Gastrocnemius medialis (tissue), 4 donors: ENCODE data around the gene GRB2. TPM values are rescaled to one million over a fixed set of nuclear protein-coding genes. Genes with fewer than 3 reads are reported as not detected.
"Not testable (repeated sequence)": the region's sequence is repeated elsewhere in the genome, so short reads cannot be mapped to it uniquely, and the experiment has no call there.

Source experiments
- ATAC-seq, 2 donors: fragments of 150-250 bp; one replicate each; pipeline ENCODE4 v1.9.1; 2016
- DNase-seq, 2 donors: peaks; one replicate each; pipeline ENCODE4 v3.0.0-alpha.2; 2019
- H3K27ac ChIP-seq, 4 donors: fragments of 200-600 bp; sonication (generic); 1 replicate in 1 of 4; 2 replicates in 3 of 4; pipeline ENCODE4 v1.5.1; 2016 to 2018; ENCODE audit warnings: mild to moderate bottlenecking in 2 of 4, moderate library complexity in 1 of 4
- H3K27me3 ChIP-seq, 3 donors: fragments of 200-600 bp; sonication (generic) in 2 of 3; 1 replicate in 1 of 3; 2 replicates in 2 of 3; pipeline versions ENCODE4 v1.5.1 to v1.6.0; 2016 to 2019; ENCODE audit warnings: mild to moderate bottlenecking in 1 of 3, moderate library complexity in 1 of 3
- H3K36me3 ChIP-seq, 2 donors: fragments of 200-600 bp; sonication (generic) in 1 of 2; one replicate each; pipeline ENCODE4 v1.5.1; 2017 to 2018
- H3K4me1 ChIP-seq, 2 donors: fragments of 200-600 bp; sonication (generic) in 1 of 2; one replicate each; pipeline ENCODE4 v1.5.1; 2016 to 2017; ENCODE audit warnings: mild to moderate bottlenecking in 2 of 2
- H3K4me3 ChIP-seq, 4 donors: fragments of 200-600 bp; sonication (generic) in 3 of 4; 1 replicate in 1 of 4; 2 replicates in 3 of 4; pipeline ENCODE4 v1.5.1; 2016 to 2019; ENCODE audit warnings: mild to moderate bottlenecking in 2 of 4
- H3K9me3 ChIP-seq, 3 donors: fragments of 200-600 bp; sonication (generic) in 2 of 3; 1 replicate in 1 of 3; 2 replicates in 2 of 3; pipeline ENCODE4 v1.5.1; 2016 to 2019
- POLR2A ChIP-seq, 2 donors: fragments of 450-650 bp; IDR thresholded peaks; one replicate each; pipeline ENCODE4 v1.6.1; 2017; ENCODE audit warnings: antibody characterized with exemption in 2 of 2, mild to moderate bottlenecking in 2 of 2, moderate library complexity in 2 of 2
- in situ Hi-C, 4 donors: fragments of 200-750 bp; cut with MboI; loops; one replicate each; pipeline versions ENCODE4 v1.15.0 to v1.8.0; 2017; ENCODE audit warnings: low sequenced_read_pairs in 4 of 4
- intact Hi-C: fragments of 100-400 bp; cut with DNase I; formaldehyde crosslinking; loops from one replicate; pipeline ENCODE4 v1.15.1; 2023; ENCODE audit warnings: low total_unique reads
- total RNA-seq, 4 donors: library from RNA; depleted of rRNA; stranded (reverse); fragments of >200 nt; gene quantifications; one replicate each; pipeline versions ENCODE4 v1.1.0 to v1.2.3, GENCODE V29; 2016
- TF ChIP-seq, protein P1 (sequence below), 5 experiments: fragments of 450-650 bp in 3 of 5; fragments of 200-600 bp in 2 of 5; sonication (generic) in 2 of 5; IDR thresholded peaks in 4 of 5; conservative IDR thresholded peaks in 1 of 5; 1 replicate in 4 of 5; 2 replicates in 1 of 5; pipeline ENCODE4 v1.5.1; 2016 to 2019; ENCODE audit warnings: antibody characterized with exemption in 5 of 5, mild to moderate bottlenecking in 3 of 5, moderate library complexity in 3 of 5

Gene GRB2
- total RNA-seq, 4 donors from 2014 or later, result 41.7 to 88.5 (median 68.8) TPM

GRCh38 chr17:75380315-75380714, 25.2 kb downstream of the GRB2 start:
- no peak for ATAC-seq
- Histone ChIP-seq H3K27ac (no peak overlapping the region), H3K36me3 (peaks cover 0 to 3% of the 10 kb centered on the region in 2 donors), H3K4me3 (no peak overlapping the region), H3K9me3 (no peaks in the 10 kb centered on the region), H3K4me1 (peaks cover 3 to 8% of the 10 kb centered on the region in 2 donors), H3K27me3 (no peaks in the 10 kb centered on the region)
- intact Hi-C loops (no loop called here), in situ Hi-C loops (no loop called here)
- TF ChIP-seq POLR2A (IDR thresholded peaks at IDR 0.05), result no peak
- TF ChIP-seq, protein P1, sequence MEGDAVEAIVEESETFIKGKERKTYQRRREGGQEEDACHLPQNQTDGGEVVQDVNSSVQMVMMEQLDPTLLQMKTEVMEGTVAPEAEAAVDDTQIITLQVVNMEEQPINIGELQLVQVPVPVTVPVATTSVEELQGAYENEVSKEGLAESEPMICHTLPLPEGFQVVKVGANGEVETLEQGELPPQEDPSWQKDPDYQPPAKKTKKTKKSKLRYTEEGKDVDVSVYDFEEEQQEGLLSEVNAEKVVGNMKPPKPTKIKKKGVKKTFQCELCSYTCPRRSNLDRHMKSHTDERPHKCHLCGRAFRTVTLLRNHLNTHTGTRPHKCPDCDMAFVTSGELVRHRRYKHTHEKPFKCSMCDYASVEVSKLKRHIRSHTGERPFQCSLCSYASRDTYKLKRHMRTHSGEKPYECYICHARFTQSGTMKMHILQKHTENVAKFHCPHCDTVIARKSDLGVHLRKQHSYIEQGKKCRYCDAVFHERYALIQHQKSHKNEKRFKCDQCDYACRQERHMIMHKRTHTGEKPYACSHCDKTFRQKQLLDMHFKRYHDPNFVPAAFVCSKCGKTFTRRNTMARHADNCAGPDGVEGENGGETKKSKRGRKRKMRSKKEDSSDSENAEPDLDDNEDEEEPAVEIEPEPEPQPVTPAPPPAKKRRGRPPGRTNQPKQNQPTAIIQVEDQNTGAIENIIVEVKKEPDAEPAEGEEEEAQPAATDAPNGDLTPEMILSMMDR (IDR thresholded peaks at IDR 0.05 in 4 of 5, conservative IDR thresholded peaks at IDR 0.05 in 1 of 5), result no peak
- DNase-seq, result no peak

DNA sequence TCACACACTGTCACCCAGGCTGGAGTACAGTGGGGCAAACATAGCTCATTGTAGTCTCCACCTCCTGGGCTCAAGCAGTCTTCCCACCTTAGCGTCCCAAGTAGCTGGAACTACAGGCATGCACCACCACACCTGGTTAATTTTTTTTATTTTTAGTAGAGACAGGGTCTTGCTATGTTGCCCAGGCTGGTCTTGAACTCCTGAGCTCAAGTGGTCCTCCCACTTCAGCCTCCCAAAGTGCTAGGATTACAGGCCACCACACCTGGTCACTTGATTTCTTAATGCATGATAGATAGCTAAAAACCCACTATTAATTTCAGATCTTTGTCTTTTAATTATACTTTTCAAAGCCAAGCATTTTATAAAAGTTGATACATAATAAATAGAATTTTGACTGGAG, 26.1 kb downstream of the GRB2 start:
- in situ Hi-C loops, H3K27ac ChIP-seq, H3K36me3 ChIP-seq, H3K4me3 ChIP-seq, intact Hi-C loops, H3K4me1 ChIP-seq, DNase-seq, H3K9me3 ChIP-seq, H3K27me3 ChIP-seq, ATAC-seq: not testable (repeated sequence)

GRCh38 chr17:75373280-75373679, 32.2 kb downstream of the GRB2 start:
- H3K4me3 ChIP-seq, result no peak overlapping the region
- DNase-seq (no peak), ATAC-seq (no peak)
- in situ Hi-C loops (no loop called here), intact Hi-C loops (no loop called here)
- H3K36me3 ChIP-seq, result peaks cover 0 to 4% of the 10 kb centered on the region in 2 donors
- peaks cover 39 to 42% of the 10 kb centered on the region in 2 donors for H3K4me1 ChIP-seq
- H3K9me3 ChIP-seq, result no peaks in the 10 kb centered on the region
- no peaks in the 10 kb centered on the region for H3K27me3 ChIP-seq
- no peak overlapping the region for H3K27ac ChIP-seq
- TF ChIP-seq, protein P1 (IDR thresholded peaks at IDR 0.05 in 4 of 5, conservative IDR thresholded peaks at IDR 0.05 in 1 of 5), result no peak
- no peak for TF ChIP-seq POLR2A (IDR thresholded peaks at IDR 0.05)

DNA sequence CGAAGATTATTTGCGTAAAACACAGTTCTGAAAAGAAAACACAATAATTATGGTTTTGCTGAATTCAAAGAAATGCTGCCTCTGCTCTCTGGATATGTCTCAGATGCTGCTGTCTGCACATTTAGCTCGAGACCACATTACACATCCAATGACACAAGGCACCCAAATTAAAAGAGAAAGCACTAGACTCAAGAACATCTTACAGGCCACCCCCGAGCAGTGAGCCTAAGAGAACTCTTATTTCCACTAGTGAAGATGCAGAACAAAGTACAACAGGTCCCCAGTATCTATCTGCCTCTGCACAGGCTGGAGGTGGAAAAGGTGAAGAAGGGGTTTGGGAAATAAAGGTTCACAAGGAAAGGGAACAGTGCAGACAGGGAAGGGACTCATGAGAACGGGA, 33.5 kb downstream of the GRB2 start:
- intact Hi-C loops, result no loop called here
- Histone ChIP-seq H3K36me3 (peaks cover 0 to 4% of the 10 kb centered on the region in 2 donors), H3K27me3 (no peaks in the 10 kb centered on the region), H3K4me1 (peaks cover 47 to 53% of the 10 kb centered on the region in 2 donors), H3K4me3 (no peak overlapping the region), H3K9me3 (no peaks in the 10 kb centered on the region), H3K27ac (no peak overlapping the region)
- no peak for DNase-seq
- ATAC-seq, result no peak
- TF ChIP-seq, protein P1 (IDR thresholded peaks at IDR 0.05 in 4 of 5, conservative IDR thresholded peaks at IDR 0.05 in 1 of 5), result no peak
- TF ChIP-seq POLR2A (IDR thresholded peaks at IDR 0.05), result no peak
- in situ Hi-C loops, result no loop called here

DNA sequence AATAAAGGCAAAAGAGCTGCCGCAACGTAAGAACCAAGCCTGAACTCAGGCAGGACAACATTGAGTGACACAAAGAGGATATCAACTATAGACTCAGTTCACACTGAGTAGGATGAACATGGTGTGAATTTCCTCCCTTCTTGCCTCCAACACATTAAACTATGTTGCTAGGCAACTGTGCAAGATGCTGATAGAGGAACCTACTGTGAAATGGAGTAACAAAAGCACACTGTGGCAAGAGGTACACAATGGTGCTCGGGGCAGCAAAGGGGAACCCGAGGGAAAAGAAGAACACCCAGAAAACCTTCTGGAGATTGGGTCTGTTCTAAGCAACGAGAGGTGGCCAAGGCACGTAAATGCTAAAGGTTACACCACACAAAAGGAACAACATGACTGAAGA, 34.1 kb downstream of the GRB2 start:
- no peaks in the 10 kb centered on the region for H3K9me3 ChIP-seq
- no peak for ATAC-seq
- peak overlapping the region in 1 of 4 donors; percentile 85 for H3K27ac ChIP-seq
- peaks cover 0 to 4% of the 10 kb centered on the region in 2 donors for H3K36me3 ChIP-seq
- H3K27me3 ChIP-seq, result no peaks in the 10 kb centered on the region
- H3K4me3 ChIP-seq, result no peak overlapping the region
- TF ChIP-seq, protein P1 (IDR thresholded peaks at IDR 0.05 in 4 of 5, conservative IDR thresholded peaks at IDR 0.05 in 1 of 5), result no peak
- no peak for TF ChIP-seq POLR2A (IDR thresholded peaks at IDR 0.05)
- intact Hi-C loops, result no loop called here
- DNase-seq, result no peak
- in situ Hi-C loops, result no loop called here
- H3K4me1 ChIP-seq, result peaks cover 54 to 58% of the 10 kb centered on the region in 2 donors
